HepG2 (cell line): ENCODE measurements around the gene KLHL3. TPM values are rescaled to one million over a fixed set of nuclear protein-coding genes. Genes with fewer than 3 reads are reported as not detected.

Source experiments
- ATAC-seq: fragments of 200-7000 bp; cut with Tn5 transposase; 3 replicates; pipeline ENCODE4 v1.9.1; 2020; ENCODE audit warnings: mild to moderate bottlenecking, moderate library complexity
- BruUV-seq: library from RNA; stranded (reverse); fragments of 400-500 nt; replicated peaks from 2 replicates; lab custom pipeline; 2021; lab: Mats Ljungman, UMichigan
- CTCF ChIA-PET: fragments of 300-600 bp; formaldehyde crosslinking; extraction: SDS; loops from one replicate; lab custom pipeline; 2021; ENCODE audit warnings: low total read pairs, inconsistent platforms, low intra/inter-chr PET ratio; lab: Yijun Ruan, JAX
- POLR2A ChIA-PET: fragments of 350-600 bp; sonication (Branson Sonifier 250); formaldehyde crosslinking; loops from one replicate; lab custom pipeline; 2020; ENCODE audit warnings: antibody characterized with exemption, inconsistent platforms; lab: Yijun Ruan, JAX
- DNase-seq: peaks from one replicate; pipeline ENCODE4 v3.0.0-alpha.2; 2015; ENCODE audit warnings: low spot score
- FAIRE-seq: peaks from 3 replicates; lab custom pipeline; 2011; peaks lifted over from hg19 to GRCh38; lab: Jason Lieb, UNC
- H2AFZ ChIP-seq: one replicate; pipeline ENCODE4 v1.6.1; 2011; ENCODE audit warnings: low read length, inconsistent platforms
- H3K27ac ChIP-seq: fragments of 300-600 bp; 3 replicates; pipeline ENCODE4 v1.8.0; 2011; ENCODE audit warnings: mixed run types, mild to moderate bottlenecking, mixed read lengths, low read length, inconsistent platforms; ENCODE audit not compliant: insufficient read depth; ENCODE audit errors: extremely low read length
- H3K27me3 ChIP-seq, 2 experiments: fragments of 200-600 bp in 1 of 2; 2 replicates in 1 of 2; 3 replicates in 1 of 2; pipeline versions ENCODE4 v1.6.0 to v1.8.0; 2011; ENCODE audit warnings: low read length in 2 of 2, mild to moderate bottlenecking in 2 of 2, moderate library complexity in 2 of 2, inconsistent platforms in 1 of 2; ENCODE audit not compliant: insufficient read depth in 2 of 2, control insufficient read depth in 1 of 2
- H3K36me3 ChIP-seq, 2 experiments: fragments of 200-600 bp in 1 of 2; replicated peaks in 1 of 2; 2 replicates in 1 of 2; 3 replicates in 1 of 2; pipeline versions ENCODE4 v1.5.1 to v1.8.0; 2011; ENCODE audit warnings: low read length in 2 of 2, inconsistent platforms in 1 of 2; ENCODE audit not compliant: insufficient read depth in 2 of 2, control insufficient read depth in 1 of 2
- H3K4me1 ChIP-seq: 2 replicates; pipeline ENCODE4 v1.5.1; 2012; ENCODE audit warnings: low read length, inconsistent platforms; ENCODE audit not compliant: insufficient read depth
- H3K4me2 ChIP-seq: 2 replicates; pipeline ENCODE4 v1.6.0; 2011; ENCODE audit warnings: low read depth, low read length, inconsistent platforms
- H3K4me3 ChIP-seq, 3 experiments: fragments of 200-600 bp in 1 of 3; sonication (generic), shearing (Covaris generic) in 1 of 3; replicated peaks in 1 of 3; 2 replicates each; pipeline ENCODE4 v1.5.1; 2011 to 2016; ENCODE audit warnings: low read length in 3 of 3, inconsistent platforms in 2 of 3, low read depth in 2 of 3, mild to moderate bottlenecking in 2 of 3, control low read depth in 1 of 3, mixed read lengths in 1 of 3; ENCODE audit not compliant: insufficient read depth in 1 of 3
- H3K79me2 ChIP-seq: one replicate; pipeline ENCODE4 v1.6.1; 2011; ENCODE audit warnings: low read length, inconsistent platforms; ENCODE audit not compliant: insufficient read depth
- H3K9ac ChIP-seq: 2 replicates; pipeline ENCODE4 v1.6.0; 2011; ENCODE audit warnings: mild to moderate bottlenecking, low read depth, low read length, inconsistent platforms; ENCODE audit not compliant: insufficient read depth
- H3K9me3 ChIP-seq: 2 replicates; pipeline ENCODE4 v1.5.1; 2012; ENCODE audit warnings: mild to moderate bottlenecking, low read length
- H4K20me1 ChIP-seq: 2 replicates; pipeline ENCODE4 v1.6.0; 2011; ENCODE audit warnings: inconsistent platforms, mild to moderate bottlenecking, low read length, moderate library complexity; ENCODE audit not compliant: insufficient read depth
- HNRNPH1 ChIP-seq: fragments of 200-400 bp; formaldehyde crosslinking; optimal IDR thresholded peaks from 2 replicates; pipeline ENCODE3; 2017; ENCODE audit warnings: mild to moderate bottlenecking, low read depth, low read length
- HNRNPUL1 ChIP-seq: fragments of 200-400 bp; formaldehyde crosslinking; IDR thresholded peaks from 2 replicates; pipeline ENCODE4 v1.6.1; 2017; ENCODE audit warnings: low read depth, mild to moderate bottlenecking, low read length, moderate library complexity
- MEF2D ChIP-seq: sonication (generic); formaldehyde crosslinking; IDR thresholded peaks from 2 replicates; pipeline ENCODE4 v1.5.1; 2020; ENCODE audit warnings: mild to moderate bottlenecking, missing genetic modification reagents
- RFX3 ChIP-seq: IDR thresholded peaks from 2 replicates; pipeline ENCODE4 v1.6.1; 2016; ENCODE audit warnings: missing biosample characterization, missing genetic modification reagents
- SP2 ChIP-seq: sonication (generic); formaldehyde crosslinking; IDR thresholded peaks from 2 replicates; pipeline ENCODE4 v1.5.1; 2020; ENCODE audit warnings: mild to moderate bottlenecking, missing genetic modification reagents
- ZSCAN29 ChIP-seq: sonication (generic); formaldehyde crosslinking; conservative IDR thresholded peaks from 2 replicates; pipeline ENCODE4 v1.4.0; 2020; ENCODE audit warnings: mild to moderate bottlenecking, missing genetic modification reagents
- ZSCAN9 ChIP-seq: IDR thresholded peaks from 2 replicates; pipeline ENCODE4 v1.6.1; 2016; ENCODE audit warnings: borderline replicate concordance
- WGBS: methylation state at CpG from one replicate; pipeline ENCODE4 v1.1.6; 2017; ENCODE audit warnings: low lambda C conversion rate; 5-methylcytosine and 5-hydroxymethylcytosine counted together
- in situ Hi-C: cut with HindIII; loops from 2 replicates; pipeline ENCODE4 v1.10.0; 2017; ENCODE audit warnings: low pct_unique_long_range_greater_than_20kb; ENCODE audit not compliant: extremely low pct_ligation_motif_present
- intact Hi-C: fragments of 100-400 bp; cut with micrococcal nuclease; formaldehyde crosslinking; loops from one replicate; pipeline ENCODE4 v1.10.0; 2022; ENCODE audit not compliant: unreplicated experiment
- polyA plus RNA-seq, 8 experiments: library from polyadenylated mRNA; depleted of rRNA in 3 of 8; stranded (reverse) in 7 of 8; unstranded in 1 of 8; fragments of >200 nt; fragmentation: Illumina TruSeq in 4 of 8; extraction: Trizol in 4 of 8; gene quantifications; 2 replicates each; pipeline versions ENCODE4 v1.2.1 to v1.2.3, GENCODE V29; 2011 to 2016; ENCODE audit warnings: low read depth in 4 of 8, missing spikeins in 1 of 8, mixed read lengths in 1 of 8; ENCODE audit not compliant: insufficient read depth in 1 of 8
- total RNA-seq, 5 experiments: library from RNA; depleted of rRNA; stranded (reverse); fragments of >200 nt; fragmentation: Illumina TruSeq; extraction: Trizol; gene quantifications; 2 replicates each; pipeline ENCODE4 v1.2.3, GENCODE V29; 2016; ENCODE audit warnings: low read depth in 1 of 5
- TF ChIP-seq, protein P1 (sequence below): sonication (generic); formaldehyde crosslinking; IDR thresholded peaks from 2 replicates; pipeline ENCODE4 v1.4.0; 2020; ENCODE audit warnings: missing genetic modification reagents, borderline replicate concordance
- TF ChIP-seq, protein P2 (sequence below): sonication (generic); formaldehyde crosslinking; IDR thresholded peaks from 2 replicates; pipeline ENCODE4 v1.9.0; 2021; ENCODE audit warnings: mild to moderate bottlenecking, missing genetic modification reagents

Gene KLHL3
- total and polyA plus RNA-seq, 2 of the 13 experiments (the other 11 are each of a cell fraction or from before 2014, with no cell fraction given) = 0.02 to 0.08 TPM

GRCh38 chr5:137631453-137631852, 104.4 kb downstream of the KLHL3 start:
- ChIA-PET CTCF (interaction anchor here (3.4 kb wide), 1 partner anchor 112 kb away, joined by 37 read pairs; no protein-coding TSS in a partner anchor), POLR2A (no interaction called here)
- no peaks in the 10 kb centered on the region for H3K79me2 ChIP-seq
- FAIRE-seq (no peak), ATAC-seq (no peak)
- in situ Hi-C loops = loop anchor here (10.0 kb wide), 1 partner anchor 433 kb away; no protein-coding TSS in a partner anchor
- H3K4me3 ChIP-seq = no peak overlapping the region
- no peak overlapping the region for H3K9ac ChIP-seq
- H3K27ac ChIP-seq = no peak overlapping the region
- H3K9me3 ChIP-seq = no peaks in the 10 kb centered on the region
- H4K20me1 ChIP-seq = no peaks in the 10 kb centered on the region
- H3K36me3 ChIP-seq = no peaks in the 10 kb centered on the region
- 35% methylated on average over 2 of the region's 2 CpGs for WGBS
- peaks cover 4% of the 10 kb centered on the region; the same call in 1 of the 2 replicates for H3K4me1 ChIP-seq
- TF ChIP-seq HNRNPH1 (no peak), MEF2D (no peak), HNRNPUL1 (no peak), RFX3 (CRISPR knock-in tag) (no peak), SP2 (CRISPR knock-in tag) (no peak), ZSCAN9 (CRISPR knock-in tag) (no peak), ZSCAN29 (CRISPR knock-in tag) (no peak)
- TF ChIP-seq, protein P1, sequence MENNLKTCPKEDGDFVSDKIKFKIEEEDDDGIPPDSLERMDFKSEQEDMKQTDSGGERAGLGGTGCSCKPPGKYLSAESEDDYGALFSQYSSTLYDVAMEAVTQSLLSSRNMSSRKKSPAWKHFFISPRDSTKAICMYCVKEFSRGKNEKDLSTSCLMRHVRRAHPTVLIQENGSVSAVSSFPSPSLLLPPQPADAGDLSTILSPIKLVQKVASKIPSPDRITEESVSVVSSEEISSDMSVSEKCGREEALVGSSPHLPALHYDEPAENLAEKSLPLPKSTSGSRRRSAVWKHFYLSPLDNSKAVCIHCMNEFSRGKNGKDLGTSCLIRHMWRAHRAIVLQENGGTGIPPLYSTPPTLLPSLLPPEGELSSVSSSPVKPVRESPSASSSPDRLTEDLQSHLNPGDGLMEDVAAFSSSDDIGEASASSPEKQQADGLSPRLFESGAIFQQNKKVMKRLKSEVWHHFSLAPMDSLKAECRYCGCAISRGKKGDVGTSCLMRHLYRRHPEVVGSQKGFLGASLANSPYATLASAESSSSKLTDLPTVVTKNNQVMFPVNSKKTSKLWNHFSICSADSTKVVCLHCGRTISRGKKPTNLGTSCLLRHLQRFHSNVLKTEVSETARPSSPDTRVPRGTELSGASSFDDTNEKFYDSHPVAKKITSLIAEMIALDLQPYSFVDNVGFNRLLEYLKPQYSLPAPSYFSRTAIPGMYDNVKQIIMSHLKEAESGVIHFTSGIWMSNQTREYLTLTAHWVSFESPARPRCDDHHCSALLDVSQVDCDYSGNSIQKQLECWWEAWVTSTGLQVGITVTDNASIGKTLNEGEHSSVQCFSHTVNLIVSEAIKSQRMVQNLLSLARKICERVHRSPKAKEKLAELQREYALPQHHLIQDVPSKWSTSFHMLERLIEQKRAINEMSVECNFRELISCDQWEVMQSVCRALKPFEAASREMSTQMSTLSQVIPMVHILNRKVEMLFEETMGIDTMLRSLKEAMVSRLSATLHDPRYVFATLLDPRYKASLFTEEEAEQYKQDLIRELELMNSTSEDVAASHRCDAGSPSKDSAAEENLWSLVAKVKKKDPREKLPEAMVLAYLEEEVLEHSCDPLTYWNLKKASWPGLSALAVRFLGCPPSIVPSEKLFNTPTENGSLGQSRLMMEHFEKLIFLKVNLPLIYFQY (CRISPR knock-in tag) = no peak
- TF ChIP-seq, protein P2, sequence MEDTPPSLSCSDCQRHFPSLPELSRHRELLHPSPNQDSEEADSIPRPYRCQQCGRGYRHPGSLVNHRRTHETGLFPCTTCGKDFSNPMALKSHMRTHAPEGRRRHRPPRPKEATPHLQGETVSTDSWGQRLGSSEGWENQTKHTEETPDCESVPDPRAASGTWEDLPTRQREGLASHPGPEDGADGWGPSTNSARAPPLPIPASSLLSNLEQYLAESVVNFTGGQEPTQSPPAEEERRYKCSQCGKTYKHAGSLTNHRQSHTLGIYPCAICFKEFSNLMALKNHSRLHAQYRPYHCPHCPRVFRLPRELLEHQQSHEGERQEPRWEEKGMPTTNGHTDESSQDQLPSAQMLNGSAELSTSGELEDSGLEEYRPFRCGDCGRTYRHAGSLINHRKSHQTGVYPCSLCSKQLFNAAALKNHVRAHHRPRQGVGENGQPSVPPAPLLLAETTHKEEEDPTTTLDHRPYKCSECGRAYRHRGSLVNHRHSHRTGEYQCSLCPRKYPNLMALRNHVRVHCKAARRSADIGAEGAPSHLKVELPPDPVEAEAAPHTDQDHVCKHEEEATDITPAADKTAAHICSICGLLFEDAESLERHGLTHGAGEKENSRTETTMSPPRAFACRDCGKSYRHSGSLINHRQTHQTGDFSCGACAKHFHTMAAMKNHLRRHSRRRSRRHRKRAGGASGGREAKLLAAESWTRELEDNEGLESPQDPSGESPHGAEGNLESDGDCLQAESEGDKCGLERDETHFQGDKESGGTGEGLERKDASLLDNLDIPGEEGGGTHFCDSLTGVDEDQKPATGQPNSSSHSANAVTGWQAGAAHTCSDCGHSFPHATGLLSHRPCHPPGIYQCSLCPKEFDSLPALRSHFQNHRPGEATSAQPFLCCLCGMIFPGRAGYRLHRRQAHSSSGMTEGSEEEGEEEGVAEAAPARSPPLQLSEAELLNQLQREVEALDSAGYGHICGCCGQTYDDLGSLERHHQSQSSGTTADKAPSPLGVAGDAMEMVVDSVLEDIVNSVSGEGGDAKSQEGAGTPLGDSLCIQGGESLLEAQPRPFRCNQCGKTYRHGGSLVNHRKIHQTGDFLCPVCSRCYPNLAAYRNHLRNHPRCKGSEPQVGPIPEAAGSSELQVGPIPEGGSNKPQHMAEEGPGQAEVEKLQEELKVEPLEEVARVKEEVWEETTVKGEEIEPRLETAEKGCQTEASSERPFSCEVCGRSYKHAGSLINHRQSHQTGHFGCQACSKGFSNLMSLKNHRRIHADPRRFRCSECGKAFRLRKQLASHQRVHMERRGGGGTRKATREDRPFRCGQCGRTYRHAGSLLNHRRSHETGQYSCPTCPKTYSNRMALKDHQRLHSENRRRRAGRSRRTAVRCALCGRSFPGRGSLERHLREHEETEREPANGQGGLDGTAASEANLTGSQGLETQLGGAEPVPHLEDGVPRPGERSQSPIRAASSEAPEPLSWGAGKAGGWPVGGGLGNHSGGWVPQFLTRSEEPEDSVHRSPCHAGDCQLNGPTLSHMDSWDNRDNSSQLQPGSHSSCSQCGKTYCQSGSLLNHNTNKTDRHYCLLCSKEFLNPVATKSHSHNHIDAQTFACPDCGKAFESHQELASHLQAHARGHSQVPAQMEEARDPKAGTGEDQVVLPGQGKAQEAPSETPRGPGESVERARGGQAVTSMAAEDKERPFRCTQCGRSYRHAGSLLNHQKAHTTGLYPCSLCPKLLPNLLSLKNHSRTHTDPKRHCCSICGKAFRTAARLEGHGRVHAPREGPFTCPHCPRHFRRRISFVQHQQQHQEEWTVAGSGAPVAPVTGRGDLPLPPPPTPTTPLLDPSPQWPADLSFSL = no peak
- TF ChIP-seq, all 625 proteins: peak for 0
- H3K27me3 ChIP-seq = no peaks in the 10 kb centered on the region
- intact Hi-C loops = no loop called here
- no peak overlapping the region for H2AFZ ChIP-seq
- no peak for DNase-seq
- BruUV-seq = no TSS peak
- no peak overlapping the region for H3K4me2 ChIP-seq
